AG09319 (cell line): ENCODE measurements around the gene RRAD.
A peak's percentile ranks its signal among the peaks of the same experiment; 100 is the strongest.
"Not testable (repeated sequence)": the region's sequence is repeated elsewhere in the genome, so short reads cannot be mapped to it uniquely, and the experiment has no call there.

ENCODE experiments used
- DNase-seq: peaks from one replicate; pipeline ENCODE4 v3.0.0-alpha.2; 2010; ENCODE audit warnings: low read depth; ENCODE audit errors: extremely low read depth
- CTCF ChIP-seq: IDR thresholded peaks from 2 replicates; pipeline ENCODE4 v1.5.1; 2011; ENCODE audit warnings: low read depth, mild to moderate bottlenecking, inconsistent platforms, low read length, moderate library complexity

Gene RRAD

GRCh38 chr16:66948134-66948836, 22.9 kb upstream of the RRAD start:
- no peak for TF ChIP-seq CTCF
- no peak for DNase-seq

- DNase-seq = peak; percentile 57
- TF ChIP-seq CTCF = peak; percentile 84
Observed at GRCh38 chr16:66947302-66948065, 22.1 kb upstream of the RRAD start.

GRCh38 chr16:66946974-66947301, 21.6 kb upstream of the RRAD start:
- no peak for TF ChIP-seq CTCF

GRCh38 chr16:66946541-66946940, 21.2 kb upstream of the RRAD start:
- DNase-seq = no peak
- TF ChIP-seq CTCF = no peak

More at GRCh38 chr16:66946974-66947301, 21.6 kb upstream of the RRAD start:
- no peak for DNase-seq

- no peak for DNase-seq
- no peak for TF ChIP-seq CTCF
Observed at GRCh38 chr16:66945939-66946338, 20.6 kb upstream of the RRAD start.

- DNase-seq = not testable (repeated sequence)
Observed at GRCh38 chr16:66944971-66945370, 19.6 kb upstream of the RRAD start.

- no peak for DNase-seq
- TF ChIP-seq CTCF = no peak
Observed at GRCh38 chr16:66944054-66944441, 18.7 kb upstream of the RRAD start.
